Type B pancreatic cell (in vitro differentiated cells): ENCODE data around the gene WDFY2. TPM values are rescaled to one million over a fixed set of nuclear protein-coding genes. Genes with fewer than 3 reads are reported as not detected.
"Not testable (repeated sequence)": the region's sequence is repeated elsewhere in the genome, so short reads cannot be mapped to it uniquely, and the experiment has no call there.

ENCODE experiments used
- DNase-seq: peaks from one replicate; pipeline ENCODE4 v3.0.0; 2021; ENCODE audit warnings: mixed read lengths; ENCODE audit not compliant: unreplicated experiment; ENCODE audit errors: extremely low spot score
- H3K27ac Mint-ChIP-seq: 2 replicates; pipeline ENCODE4 v1.8.0; 2021; ENCODE audit warnings: mild to moderate bottlenecking, mixed read lengths
- H3K27me3 Mint-ChIP-seq: 2 replicates; pipeline ENCODE4 v1.8.0; 2021; ENCODE audit warnings: mixed read lengths
- H3K36me3 Mint-ChIP-seq: 2 replicates; pipeline ENCODE4 v1.8.0; 2021; ENCODE audit warnings: mixed read lengths
- H3K4me1 Mint-ChIP-seq: one replicate; pipeline ENCODE4 v1.8.0; 2021; ENCODE audit warnings: mixed read lengths; ENCODE audit not compliant: unreplicated experiment
- H3K4me3 Mint-ChIP-seq: 2 replicates; pipeline ENCODE4 v1.8.0; 2021; ENCODE audit warnings: mild to moderate bottlenecking, mixed read lengths
- H3K9me3 Mint-ChIP-seq: 2 replicates; pipeline ENCODE4 v1.8.0; 2021; ENCODE audit warnings: mixed read lengths
- total RNA-seq: library from RNA; stranded (reverse); gene quantifications from 2 replicates; pipeline ENCODE4 v1.2.1, GENCODE V29; 2021; ENCODE audit warnings: low replicate concordance
- TF ChIP-seq, protein P1 (sequence below): fragments of 200-600 bp; sonication (generic); conservative IDR thresholded peaks from 2 replicates; pipeline ENCODE4 v1.5.0; 2021; ENCODE audit warnings: antibody characterized with exemption, mild to moderate bottlenecking

WDFY2 gene
- total RNA-seq, 1 donor from 2014 or later: 20.3 TPM

DNA sequence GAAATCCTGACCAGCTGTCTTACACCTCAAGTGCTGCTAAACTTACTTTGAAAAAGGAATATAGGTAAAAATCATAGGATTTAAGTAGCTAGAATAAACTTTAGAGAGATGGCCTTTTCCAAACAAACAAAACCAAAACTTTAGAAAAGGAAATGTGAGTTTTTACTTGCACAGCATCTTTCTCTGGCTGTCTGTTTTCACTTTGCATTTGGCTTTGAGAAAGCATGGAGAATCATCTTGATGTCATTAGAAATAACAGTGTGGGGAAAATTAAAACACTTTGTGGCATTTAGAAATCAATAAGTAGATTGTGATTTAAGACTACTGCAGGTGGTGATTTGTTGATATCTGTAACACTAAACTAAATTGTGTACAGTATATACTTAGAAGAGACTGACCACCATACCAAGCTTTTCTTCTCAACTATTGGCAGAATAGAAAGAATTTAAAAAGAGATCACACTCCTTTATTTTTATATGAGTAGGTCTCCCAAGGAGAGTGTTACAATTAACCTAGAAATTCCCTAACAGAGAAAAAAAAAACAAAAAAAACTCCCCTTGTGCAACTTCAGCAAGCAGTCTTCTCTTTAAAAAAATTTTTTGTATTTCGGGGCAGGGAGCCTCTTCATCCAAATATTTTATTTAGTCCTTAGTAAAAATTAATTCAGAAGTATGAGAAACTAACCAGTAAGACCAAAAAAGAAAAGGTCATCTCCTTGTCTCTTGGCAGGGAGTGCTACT is 6.1 kb downstream of the WDFY2 start:
- peak overlapping the region; percentile 32 for H3K4me3 Mint-ChIP-seq
- H3K4me1 Mint-ChIP-seq: peaks cover 56% of the 10 kb centered on the region
- DNase-seq: no peak
- peak overlapping the region; percentile 90 for H3K27ac Mint-ChIP-seq
- no peaks in the 10 kb centered on the region for H3K36me3 Mint-ChIP-seq
- H3K27me3 Mint-ChIP-seq: no peaks in the 10 kb centered on the region
- TF ChIP-seq, protein P1, sequence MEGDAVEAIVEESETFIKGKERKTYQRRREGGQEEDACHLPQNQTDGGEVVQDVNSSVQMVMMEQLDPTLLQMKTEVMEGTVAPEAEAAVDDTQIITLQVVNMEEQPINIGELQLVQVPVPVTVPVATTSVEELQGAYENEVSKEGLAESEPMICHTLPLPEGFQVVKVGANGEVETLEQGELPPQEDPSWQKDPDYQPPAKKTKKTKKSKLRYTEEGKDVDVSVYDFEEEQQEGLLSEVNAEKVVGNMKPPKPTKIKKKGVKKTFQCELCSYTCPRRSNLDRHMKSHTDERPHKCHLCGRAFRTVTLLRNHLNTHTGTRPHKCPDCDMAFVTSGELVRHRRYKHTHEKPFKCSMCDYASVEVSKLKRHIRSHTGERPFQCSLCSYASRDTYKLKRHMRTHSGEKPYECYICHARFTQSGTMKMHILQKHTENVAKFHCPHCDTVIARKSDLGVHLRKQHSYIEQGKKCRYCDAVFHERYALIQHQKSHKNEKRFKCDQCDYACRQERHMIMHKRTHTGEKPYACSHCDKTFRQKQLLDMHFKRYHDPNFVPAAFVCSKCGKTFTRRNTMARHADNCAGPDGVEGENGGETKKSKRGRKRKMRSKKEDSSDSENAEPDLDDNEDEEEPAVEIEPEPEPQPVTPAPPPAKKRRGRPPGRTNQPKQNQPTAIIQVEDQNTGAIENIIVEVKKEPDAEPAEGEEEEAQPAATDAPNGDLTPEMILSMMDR: no peak
- H3K9me3 Mint-ChIP-seq: no peaks in the 10 kb centered on the region

DNA sequence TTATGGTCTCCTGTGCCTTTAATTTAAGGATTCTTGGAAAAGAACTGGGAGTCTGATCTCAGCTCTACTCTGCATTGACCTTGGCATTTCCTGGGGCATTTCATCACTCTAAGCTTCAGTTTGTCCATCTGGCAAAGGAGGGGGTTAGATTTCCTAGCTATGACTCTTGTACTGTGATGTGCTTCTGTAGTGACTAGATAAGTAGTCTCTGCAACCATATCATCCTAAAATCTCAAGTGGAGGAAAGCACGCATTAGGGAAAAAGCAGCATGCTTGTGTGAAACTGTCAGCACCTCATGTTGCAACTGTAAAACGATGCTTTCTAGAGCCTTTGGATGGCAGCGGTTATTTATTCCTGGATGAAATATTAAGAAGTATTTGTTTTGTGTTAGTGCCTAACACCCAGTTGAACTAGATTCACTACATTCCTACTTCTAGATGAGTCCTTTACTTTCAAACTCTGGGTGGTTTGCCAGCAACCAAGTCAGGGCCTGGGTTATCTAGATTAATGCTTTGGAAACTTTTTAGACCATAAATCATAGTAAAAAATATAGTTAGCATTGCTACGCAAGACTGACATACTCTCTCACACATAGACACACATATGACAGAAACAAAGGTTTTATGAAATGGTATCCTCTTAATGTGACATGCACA is 6.8 kb downstream of the WDFY2 start:
- DNase-seq: no peak
- H3K27ac Mint-ChIP-seq: peak overlapping the region; percentile 90
- H3K27me3 Mint-ChIP-seq: no peaks in the 10 kb centered on the region
- H3K4me1 Mint-ChIP-seq: peaks cover 51% of the 10 kb centered on the region
- no peaks in the 10 kb centered on the region for H3K36me3 Mint-ChIP-seq
- TF ChIP-seq, protein P1: no peak
- H3K9me3 Mint-ChIP-seq: no peaks in the 10 kb centered on the region
- H3K4me3 Mint-ChIP-seq: peak overlapping the region; percentile 32

DNA sequence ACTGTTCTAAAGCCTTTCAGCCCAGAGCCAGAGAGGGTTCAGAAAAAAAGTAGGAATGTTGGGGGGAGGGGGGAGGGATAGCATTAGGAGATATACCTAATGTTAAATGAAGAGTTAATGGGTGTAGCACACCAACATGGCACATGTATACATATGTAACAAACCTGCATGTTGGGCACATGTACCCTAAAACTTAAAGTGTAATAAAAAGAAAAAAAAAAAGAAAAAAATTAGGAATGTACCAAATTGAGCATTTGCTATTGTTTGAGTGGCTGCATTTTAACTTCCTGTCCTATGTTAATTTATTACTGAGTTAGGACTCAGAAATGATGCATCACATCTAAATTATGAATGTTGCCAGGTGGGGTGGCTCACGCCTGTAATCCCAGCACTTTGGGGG is 7.7 kb downstream of the WDFY2 start:
- H3K27me3 Mint-ChIP-seq, H3K9me3 Mint-ChIP-seq, H3K36me3 Mint-ChIP-seq, DNase-seq: not testable (repeated sequence)
- H3K4me1 Mint-ChIP-seq: peaks cover 57% of the 10 kb centered on the region
- peak overlapping the region; percentile 90 for H3K27ac Mint-ChIP-seq
- peak overlapping the region; percentile 32 for H3K4me3 Mint-ChIP-seq

DNA sequence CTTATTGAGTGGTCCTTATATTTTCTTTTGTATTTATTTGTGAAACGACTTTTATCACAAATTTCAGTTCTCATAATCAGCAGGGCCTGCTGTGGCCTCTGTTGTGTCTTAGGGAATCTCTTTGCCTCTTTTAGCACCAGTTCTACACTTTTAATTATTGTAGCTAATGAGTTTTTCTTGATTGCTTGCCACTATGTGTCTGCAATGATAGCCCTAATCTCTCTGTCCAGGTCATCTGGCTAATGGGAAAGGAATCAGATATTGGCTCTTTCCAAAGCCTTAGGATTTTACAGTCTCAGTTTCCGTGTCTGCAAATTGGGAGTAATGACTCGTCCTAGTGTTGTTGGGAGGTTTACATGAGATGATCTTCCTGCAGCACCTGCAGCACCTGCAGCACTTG is 10.2 kb downstream of the WDFY2 start:
- H3K4me1 Mint-ChIP-seq: peaks cover 38% of the 10 kb centered on the region
- TF ChIP-seq, protein P1: no peak

DNA sequence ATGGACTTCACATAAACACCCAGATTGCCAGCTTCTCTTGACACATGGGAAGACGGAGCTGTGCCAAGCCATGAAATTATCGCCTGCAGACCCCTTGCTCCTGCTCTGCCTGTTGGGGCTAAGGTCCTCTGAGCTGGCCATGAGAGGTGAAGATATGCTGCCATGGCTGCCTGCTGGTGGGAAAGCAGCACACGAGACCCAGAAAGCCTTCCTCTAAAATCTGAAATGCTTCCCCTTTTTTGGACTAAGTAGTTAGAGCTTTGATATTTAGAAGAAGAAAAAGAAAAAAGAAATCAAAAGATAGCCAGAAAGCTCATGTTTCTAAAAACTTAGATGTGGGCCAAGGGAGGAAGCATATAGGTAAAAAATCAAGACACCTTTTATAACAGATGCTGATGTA is 11.2 kb downstream of the WDFY2 start:
- Mint-ChIP-seq H3K27ac (no peak overlapping the region), H3K9me3 (no peaks in the 10 kb centered on the region), H3K27me3 (no peaks in the 10 kb centered on the region), H3K4me3 (no peak overlapping the region), H3K36me3 (no peaks in the 10 kb centered on the region), H3K4me1 (peaks cover 33% of the 10 kb centered on the region)
- TF ChIP-seq, protein P1: no peak
- no peak for DNase-seq

More for the DNA sequence above, 10.2 kb downstream of the WDFY2 start:
- Mint-ChIP-seq H3K36me3 (no peaks in the 10 kb centered on the region), H3K27ac (no peak overlapping the region), H3K27me3 (no peaks in the 10 kb centered on the region), H3K4me3 (no peak overlapping the region), H3K9me3 (no peaks in the 10 kb centered on the region)
- no peak for DNase-seq

DNA sequence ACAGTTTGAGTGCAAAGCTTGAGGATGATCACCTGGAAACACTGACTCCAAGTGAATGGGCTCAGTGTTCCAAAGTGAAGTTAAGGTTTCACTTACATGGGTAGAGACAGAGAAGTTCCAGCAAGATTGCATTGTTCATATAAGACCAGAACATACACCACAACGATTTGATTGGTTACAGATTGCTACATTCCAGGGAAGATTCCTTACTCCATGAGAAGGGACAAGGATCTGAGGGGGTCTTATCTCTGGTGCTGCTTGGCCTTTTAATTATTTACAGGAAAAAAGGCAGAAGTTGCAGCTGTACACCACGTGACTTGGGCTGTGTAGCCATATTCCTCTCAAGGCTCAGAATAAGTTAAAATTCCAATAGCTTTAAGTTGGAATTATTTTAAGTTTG is 12.3 kb downstream of the WDFY2 start:
- Mint-ChIP-seq H3K9me3 (no peaks in the 10 kb centered on the region), H3K36me3 (peaks cover 5% of the 10 kb centered on the region), H3K4me3 (no peak overlapping the region), H3K27me3 (no peaks in the 10 kb centered on the region), H3K27ac (no peak overlapping the region), H3K4me1 (peaks cover 23% of the 10 kb centered on the region)
- DNase-seq: no peak
- TF ChIP-seq, protein P1: no peak
